ENCODE results near the gene NQO2.
"Not testable (repeated sequence)": the region's sequence is repeated elsewhere in the genome, so short reads cannot be mapped to it uniquely, and the experiment has no call there.

The NQO2 gene

GRCh38 chr6:3001146-3001772 is 1.6 kb downstream of the NQO2 start:
- Histone ChIP-seq H3K36me3 (ENCODE audit: insufficient read depth) (no peaks in the 10 kb centered on the region), H3K4me1 (ENCODE audit: low read depth, poor library complexity, severe bottlenecking) (peaks cover 33% of the 10 kb centered on the region), H3K27me3 (ENCODE audit: insufficient read depth, low read depth) (no peaks in the 10 kb centered on the region), H3K79me2 (ENCODE audit: insufficient read depth, low read depth) (peaks cover 7% of the 10 kb centered on the region; the same call in 1 of the 2 replicates), H3K9ac (peak overlapping the region; percentile 25; the same call in 1 of the 2 replicates), H3K27ac (peak overlapping the region; percentile 69; the same call in 1 of the 2 replicates), H2AFZ (ENCODE audit: low read depth) (no peak overlapping the region), H3K4me2 (peak overlapping the region; percentile 29; the same call in 1 of the 2 replicates), H3K4me3 (IDR thresholded peaks at IDR 0.05; ENCODE audit: insufficient read depth, low read depth, low read length) (no peak overlapping the region), H4K20me1 (ENCODE audit: insufficient read depth) (no peaks in the 10 kb centered on the region)
- TF ChIP-seq, protein P1, sequence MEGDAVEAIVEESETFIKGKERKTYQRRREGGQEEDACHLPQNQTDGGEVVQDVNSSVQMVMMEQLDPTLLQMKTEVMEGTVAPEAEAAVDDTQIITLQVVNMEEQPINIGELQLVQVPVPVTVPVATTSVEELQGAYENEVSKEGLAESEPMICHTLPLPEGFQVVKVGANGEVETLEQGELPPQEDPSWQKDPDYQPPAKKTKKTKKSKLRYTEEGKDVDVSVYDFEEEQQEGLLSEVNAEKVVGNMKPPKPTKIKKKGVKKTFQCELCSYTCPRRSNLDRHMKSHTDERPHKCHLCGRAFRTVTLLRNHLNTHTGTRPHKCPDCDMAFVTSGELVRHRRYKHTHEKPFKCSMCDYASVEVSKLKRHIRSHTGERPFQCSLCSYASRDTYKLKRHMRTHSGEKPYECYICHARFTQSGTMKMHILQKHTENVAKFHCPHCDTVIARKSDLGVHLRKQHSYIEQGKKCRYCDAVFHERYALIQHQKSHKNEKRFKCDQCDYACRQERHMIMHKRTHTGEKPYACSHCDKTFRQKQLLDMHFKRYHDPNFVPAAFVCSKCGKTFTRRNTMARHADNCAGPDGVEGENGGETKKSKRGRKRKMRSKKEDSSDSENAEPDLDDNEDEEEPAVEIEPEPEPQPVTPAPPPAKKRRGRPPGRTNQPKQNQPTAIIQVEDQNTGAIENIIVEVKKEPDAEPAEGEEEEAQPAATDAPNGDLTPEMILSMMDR (conservative IDR thresholded peaks at IDR 0.05; ENCODE audit: low read depth, low read length) = no peak

- Histone ChIP-seq H3K4me3 (IDR thresholded peaks at IDR 0.05; ENCODE audit: insufficient read depth, low read depth, low read length) (no peak overlapping the region), H3K27me3 (ENCODE audit: insufficient read depth, low read depth) (no peaks in the 10 kb centered on the region), H3K36me3 (ENCODE audit: insufficient read depth) (no peaks in the 10 kb centered on the region), H2AFZ (ENCODE audit: low read depth) (no peak overlapping the region), H3K4me2 (peak overlapping the region; percentile 29; the same call in 1 of the 2 replicates), H3K27ac (peak overlapping the region; percentile 69; the same call in 1 of the 2 replicates), H3K9ac (peak overlapping the region; percentile 25; the same call in 1 of the 2 replicates), H3K79me2 (ENCODE audit: insufficient read depth, low read depth) (peaks cover 7% of the 10 kb centered on the region; the same call in 1 of the 2 replicates), H3K4me1 (ENCODE audit: low read depth, poor library complexity, severe bottlenecking) (peaks cover 33% of the 10 kb centered on the region), H4K20me1 (ENCODE audit: insufficient read depth) (no peaks in the 10 kb centered on the region)
- TF ChIP-seq, protein P1 (conservative IDR thresholded peaks at IDR 0.05; ENCODE audit: low read depth, low read length) = peak; percentile 85
Measured at GRCh38 chr6:3001773-3002293, 2.1 kb downstream of the NQO2 start.

- not testable (repeated sequence) for H4K20me1 ChIP-seq (ENCODE audit: insufficient read depth); H3K27ac ChIP-seq; H3K27me3 ChIP-seq (ENCODE audit: insufficient read depth, low read depth); H3K4me3 ChIP-seq (IDR thresholded peaks at IDR 0.05; ENCODE audit: insufficient read depth, low read depth, low read length); H2AFZ ChIP-seq (ENCODE audit: low read depth); H3K9ac ChIP-seq; H3K4me2 ChIP-seq; H3K36me3 ChIP-seq (ENCODE audit: insufficient read depth); H3K79me2 ChIP-seq (ENCODE audit: insufficient read depth, low read depth)
- peaks cover 33% of the 10 kb centered on the region for H3K4me1 ChIP-seq (ENCODE audit: low read depth, poor library complexity, severe bottlenecking)
Measured at GRCh38 chr6:3003226-3003625, 3.5 kb downstream of the NQO2 start.

DNA sequence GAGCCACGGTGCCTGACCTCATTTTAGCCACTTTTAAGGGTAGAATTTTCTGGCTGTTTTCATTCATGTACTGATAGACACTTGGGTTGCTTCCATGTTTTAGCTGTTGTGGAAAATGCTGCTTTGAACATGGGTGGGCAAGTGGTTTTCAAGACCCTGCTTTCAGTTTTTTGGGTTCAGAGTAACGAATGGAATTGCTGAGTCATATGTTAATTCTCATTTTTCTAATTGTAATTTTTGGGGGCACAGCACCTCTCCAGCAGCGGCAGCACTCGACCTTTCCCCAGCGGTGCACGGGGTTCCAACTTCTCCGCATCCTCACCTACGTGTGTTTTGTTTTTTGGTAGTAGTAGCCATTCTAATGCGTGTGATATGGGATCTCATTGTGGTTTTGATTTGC is 5.4 kb downstream of the NQO2 start:
- TF ChIP-seq, protein P1 (conservative IDR thresholded peaks at IDR 0.05; ENCODE audit: low read depth, low read length) = no peak
- no peak overlapping the region for H3K9ac ChIP-seq

GRCh38 chr6:3005874-3006273 is 6.2 kb downstream of the NQO2 start:
- no peak overlapping the region for H3K9ac ChIP-seq
- H3K36me3 ChIP-seq (ENCODE audit: insufficient read depth) = no peaks in the 10 kb centered on the region
- H3K79me2 ChIP-seq (ENCODE audit: insufficient read depth, low read depth) = no peaks in the 10 kb centered on the region
- TF ChIP-seq, protein P1 (conservative IDR thresholded peaks at IDR 0.05; ENCODE audit: low read depth, low read length) = no peak
- H3K27ac ChIP-seq = no peak overlapping the region
- no peaks in the 10 kb centered on the region for H4K20me1 ChIP-seq (ENCODE audit: insufficient read depth)
- H3K4me1 ChIP-seq (ENCODE audit: low read depth, poor library complexity, severe bottlenecking) = peaks cover 20% of the 10 kb centered on the region
- no peak overlapping the region for H3K4me2 ChIP-seq
- H2AFZ ChIP-seq (ENCODE audit: low read depth) = no peak overlapping the region
- no peaks in the 10 kb centered on the region for H3K27me3 ChIP-seq (ENCODE audit: insufficient read depth, low read depth)
- no peak overlapping the region for H3K4me3 ChIP-seq (IDR thresholded peaks at IDR 0.05; ENCODE audit: insufficient read depth, low read depth, low read length)

More for the DNA sequence above, 5.4 kb downstream of the NQO2 start:
- H4K20me1 ChIP-seq (ENCODE audit: insufficient read depth) = no peaks in the 10 kb centered on the region
- H3K27ac ChIP-seq = no peak overlapping the region
- H3K4me2 ChIP-seq = no peak overlapping the region
- H3K27me3 ChIP-seq (ENCODE audit: insufficient read depth, low read depth) = no peaks in the 10 kb centered on the region
- H2AFZ ChIP-seq (ENCODE audit: low read depth) = no peak overlapping the region
- H3K4me3 ChIP-seq (IDR thresholded peaks at IDR 0.05; ENCODE audit: insufficient read depth, low read depth, low read length) = no peak overlapping the region
- peaks cover 5% of the 10 kb centered on the region; the same call in 1 of the 2 replicates for H3K79me2 ChIP-seq (ENCODE audit: insufficient read depth, low read depth)
- H3K36me3 ChIP-seq (ENCODE audit: insufficient read depth) = no peaks in the 10 kb centered on the region
- H3K4me1 ChIP-seq (ENCODE audit: low read depth, poor library complexity, severe bottlenecking) = peaks cover 27% of the 10 kb centered on the region

Measured in KMS-11 (cell line).